A549 (cell line): Measurements from ENCODE around the gene PIK3CA. TPM values are rescaled to one million over a fixed set of nuclear protein-coding genes. Genes with fewer than 3 reads are reported as not detected.

Experiments
- ATAC-seq, 2 experiments: fragments of 200-7000 bp in 1 of 2; fragments of >200 bp in 1 of 2; cut with Nextera tagmentation in 1 of 2; cut with Tn5 transposase in 1 of 2; 3 replicates each; pipeline versions ENCODE4 v1.8.0 to v1.9.1; 2018 to 2020; ENCODE audit warnings: mild to moderate bottlenecking in 1 of 2, moderate library complexity in 1 of 2
- CTCF ChIA-PET: fragments of 300-600 bp; sonication (Branson Sonifier 250); formaldehyde crosslinking; extraction: SDS; loops from one replicate; lab custom pipeline; 2021; ENCODE audit warnings: antibody characterized with exemption, inconsistent platforms; lab: Yijun Ruan, JAX
- POLR2A ChIA-PET: fragments of 350-600 bp; formaldehyde crosslinking; extraction: SDS; loops from one replicate; lab custom pipeline; 2021; ENCODE audit warnings: antibody characterized with exemption, inconsistent platforms; lab: Yijun Ruan, JAX
- DNase-seq, 2 experiments: peaks; one replicate each; pipeline versions ENCODE4 v3.0.0 to v3.0.0-alpha.2; 2011 to 2016; ENCODE audit warnings: low read depth in 1 of 2, low spot score in 1 of 2
- FAIRE-seq: peaks from 2 replicates; lab custom pipeline; 2011; peaks lifted over from hg19 to GRCh38; lab: Jason Lieb, UNC
- H3K27ac ChIP-seq, 2 experiments: fragments of >200 bp; sonication (Bioruptor Twin); formaldehyde crosslinking; 3 replicates each; pipeline ENCODE4 v1.5.1; 2016 to 2017
- H3K4me1 ChIP-seq: fragments of >200 bp; sonication (Bioruptor Twin); formaldehyde crosslinking; 3 replicates; pipeline ENCODE4 v1.6.1; 2016
- H3K4me2 ChIP-seq: fragments of >200 bp; sonication (Bioruptor Twin); formaldehyde crosslinking; 3 replicates; pipeline ENCODE4 v1.6.1; 2016
- H3K4me3 ChIP-seq: fragments of >200 bp; sonication (Bioruptor Twin); formaldehyde crosslinking; 3 replicates; pipeline ENCODE4 v1.5.1; 2016
- H3K9me3 ChIP-seq: fragments of >200 bp; sonication (Bioruptor Twin); formaldehyde crosslinking; 3 replicates; pipeline ENCODE4 v1.6.1; 2016
- BHLHE40 ChIP-seq: IDR thresholded peaks from 2 replicates; pipeline ENCODE4 v1.6.1; 2012; ENCODE audit warnings: low read depth, low read length, inconsistent platforms
- CBX2 ChIP-seq: fragments of 200-600 bp; sonication (generic); IDR thresholded peaks from 2 replicates; pipeline ENCODE4 v1.6.1; 2016; ENCODE audit warnings: low read depth, mild to moderate bottlenecking, borderline replicate concordance
- CEBPB ChIP-seq, 2 experiments: fragments of >200 bp in 1 of 2; sonication (Bioruptor Twin) in 1 of 2; formaldehyde crosslinking in 1 of 2; IDR thresholded peaks; 2 replicates each; pipeline ENCODE4 v1.6.1; 2012 to 2016
- CHD4 ChIP-seq: fragments of 200-600 bp; sonication (generic); IDR thresholded peaks from 2 replicates; pipeline ENCODE4 v1.6.1; 2016; ENCODE audit warnings: antibody characterized with exemption, mild to moderate bottlenecking, borderline replicate concordance
- EHF ChIP-seq: fragments of 250-450 bp; sonication (Bioruptor Pico); IDR thresholded peaks from 2 replicates; pipeline ENCODE4 v1.5.0; 2020; ENCODE audit warnings: mild to moderate bottlenecking
- EHMT2 ChIP-seq: fragments of 200-600 bp; sonication (generic); IDR thresholded peaks from 2 replicates; pipeline ENCODE4 v1.6.1; 2016; ENCODE audit warnings: antibody characterized with exemption, low read depth, mild to moderate bottlenecking, moderate library complexity
- ESRRA ChIP-seq: fragments of 150-350 bp; IDR thresholded peaks from 2 replicates; pipeline ENCODE4 v1.6.1; 2014; ENCODE audit warnings: mild to moderate bottlenecking, low read length, borderline replicate concordance
- FOSL2 ChIP-seq, 2 experiments: fragments of 450-650 bp in 1 of 2; fragments of >200 bp in 1 of 2; sonication (Bioruptor Twin) in 1 of 2; formaldehyde crosslinking; IDR thresholded peaks; 2 replicates each; pipeline versions ENCODE4 v1.5.0 to v1.6.1; 2016 to 2020; ENCODE audit warnings: mild to moderate bottlenecking in 1 of 2, moderate library complexity in 1 of 2
- HEYL ChIP-seq: fragments of 250-450 bp; sonication (Bioruptor Pico); IDR thresholded peaks from 2 replicates; pipeline ENCODE4 v1.8.0; 2021; ENCODE audit warnings: mild to moderate bottlenecking, moderate library complexity
- HOXA7 ChIP-seq: fragments of 250-450 bp; sonication (Bioruptor Pico); IDR thresholded peaks from 2 replicates; pipeline ENCODE4 v1.5.0; 2020; ENCODE audit warnings: mild to moderate bottlenecking, moderate library complexity
- HOXB13 ChIP-seq: fragments of 250-450 bp; sonication (Bioruptor Pico); IDR thresholded peaks from 2 replicates; pipeline ENCODE4 v1.5.0; 2020; ENCODE audit warnings: low read depth, mild to moderate bottlenecking, moderate library complexity
- JUNB ChIP-seq: fragments of >200 bp; sonication (Bioruptor Twin); formaldehyde crosslinking; IDR thresholded peaks from 2 replicates; pipeline ENCODE4 v1.6.1; 2016
- KDM1A ChIP-seq: fragments of 200-600 bp; sonication (generic); IDR thresholded peaks from 2 replicates; pipeline ENCODE4 v1.6.1; 2016; ENCODE audit warnings: low read depth, mild to moderate bottlenecking
- KDM5A ChIP-seq: fragments of 200-600 bp; sonication (generic); IDR thresholded peaks from 2 replicates; pipeline ENCODE4 v1.6.1; 2016; ENCODE audit warnings: antibody characterized with exemption, mild to moderate bottlenecking
- MAZ ChIP-seq: fragments of 150-350 bp; IDR thresholded peaks from 2 replicates; pipeline ENCODE4 v1.6.1; 2014; ENCODE audit warnings: antibody characterized with exemption, low read depth, low read length, borderline replicate concordance
- PHF8 ChIP-seq: fragments of 200-600 bp; sonication (generic); IDR thresholded peaks from 2 replicates; pipeline ENCODE4 v1.6.1; 2016; ENCODE audit warnings: low read depth, mild to moderate bottlenecking, antibody characterized with exemption, moderate library complexity, borderline replicate concordance
- POLR2AphosphoS2 ChIP-seq: conservative IDR thresholded peaks from 2 replicates; pipeline ENCODE4 v1.6.1; 2012; ENCODE audit warnings: low read length, improper control_type of control experiment, inconsistent platforms
- RAD21 ChIP-seq, 2 experiments: fragments of >200 bp in 1 of 2; sonication (Bioruptor Twin) in 1 of 2; formaldehyde crosslinking in 1 of 2; IDR thresholded peaks in 1 of 2; conservative IDR thresholded peaks in 1 of 2; 2 replicates in 1 of 2; 3 replicates in 1 of 2; pipeline ENCODE4 v1.6.1; 2012 to 2018; ENCODE audit warnings: inconsistent platforms in 1 of 2
- RARB ChIP-seq: fragments of 250-450 bp; sonication (Bioruptor Pico); IDR thresholded peaks from 2 replicates; pipeline ENCODE4 v1.8.0; 2021; ENCODE audit warnings: mild to moderate bottlenecking, moderate library complexity
- RCOR1 ChIP-seq: fragments of 150-350 bp; IDR thresholded peaks from 2 replicates; pipeline ENCODE4 v1.6.1; 2014; ENCODE audit warnings: antibody characterized with exemption, low read length, low read depth
- RFX5 ChIP-seq: fragments of 450-650 bp; IDR thresholded peaks from 2 replicates; pipeline ENCODE4 v1.7.1; 2014; ENCODE audit warnings: antibody characterized with exemption, mild to moderate bottlenecking, moderate library complexity
- RNF2 ChIP-seq: fragments of 200-600 bp; sonication (generic); IDR thresholded peaks from 2 replicates; pipeline ENCODE4 v1.6.1; 2016; ENCODE audit warnings: low read depth, mild to moderate bottlenecking, antibody characterized with exemption, moderate library complexity, borderline replicate concordance
- SREBF2 ChIP-seq: fragments of 450-650 bp; IDR thresholded peaks from 2 replicates; pipeline ENCODE4 v1.6.1; 2014; ENCODE audit warnings: mild to moderate bottlenecking, moderate library complexity
- TP53 ChIP-seq: fragments of 250-450 bp; sonication (Bioruptor Pico); IDR thresholded peaks from 2 replicates; pipeline ENCODE4 v1.5.0; 2021; ENCODE audit warnings: mild to moderate bottlenecking, moderate library complexity
- ZC3H11A ChIP-seq: fragments of 450-650 bp; IDR thresholded peaks from 2 replicates; pipeline ENCODE4 v1.6.1; 2014; ENCODE audit warnings: antibody characterized with exemption, mild to moderate bottlenecking
- ZFP36 ChIP-seq: fragments of 450-650 bp; IDR thresholded peaks from 2 replicates; pipeline ENCODE4 v1.6.1; 2014; ENCODE audit warnings: borderline replicate concordance; ENCODE audit not compliant: partially characterized antibody
- WGBS: methylation state at CpG from one replicate; pipeline ENCODE4 v1.1.6; 2017; ENCODE audit errors: missing lambda C conversion rate; 5-methylcytosine and 5-hydroxymethylcytosine counted together
- polyA plus RNA-seq, 4 experiments: library from polyadenylated mRNA; depleted of rRNA in 3 of 4; stranded (reverse); fragments of >200 nt; fragmentation: RNase III in 1 of 4; extraction: RNeasy Plus Mini Kit Qiagen cat#74134 plus additional on column Dnase treatment in 1 of 4; gene quantifications; 2 replicates in 3 of 4; 3 replicates in 1 of 4; pipeline ENCODE4 v1.2.3, GENCODE V29; 2011 to 2017
- TF ChIP-seq, protein P1 (sequence below): fragments of 200-600 bp; sonication (generic); IDR thresholded peaks from 2 replicates; pipeline ENCODE4 v1.6.1; 2016; ENCODE audit warnings: antibody characterized with exemption, mild to moderate bottlenecking, moderate library complexity
- TF ChIP-seq, protein P2 (sequence below): fragments of >200 bp; sonication (Bioruptor Twin); formaldehyde crosslinking; IDR thresholded peaks from 2 replicates; pipeline ENCODE4 v1.6.1; 2016

Gene PIK3CA
- polyA plus RNA-seq, 2 of the 4 experiments (the other 2 are of a cell fraction): 6.2 to 10.3 TPM

DNA sequence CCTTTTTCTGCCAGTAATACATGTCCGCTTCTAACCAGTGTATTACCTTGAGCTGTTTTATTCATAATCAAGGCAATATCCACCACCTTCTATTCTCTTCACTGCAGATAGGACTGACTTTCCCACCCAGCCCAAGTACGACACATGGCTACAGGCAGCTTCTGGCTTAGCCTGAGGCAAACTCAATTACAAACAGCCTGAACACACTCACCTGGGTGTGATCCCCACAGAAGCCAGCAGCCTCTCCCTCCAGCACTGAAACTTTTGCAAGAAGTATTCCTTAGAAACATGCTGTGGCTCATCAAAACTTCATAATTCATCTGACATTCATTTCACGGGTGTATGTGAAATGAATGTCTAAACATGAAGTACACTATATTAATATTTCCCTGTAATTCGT, 116.3 kb downstream of the PIK3CA start:
- Histone ChIP-seq H3K9me3 (peaks cover 7% of the 10 kb centered on the region; the same call in 1 of the 3 replicates), H3K4me2 (no peak overlapping the region), H3K27ac (no peak overlapping the region), H3K4me1 (no peaks in the 10 kb centered on the region), H3K4me3 (no peak overlapping the region)
- WGBS: 44% methylated on average over 4 of the region's 4 CpGs
- POLR2A ChIA-PET: no interaction called here
- DNase-seq: no peak
- no peak for ATAC-seq
- no peak for FAIRE-seq
- CTCF ChIA-PET: no interaction called here
- TF ChIP-seq ZFP36 (no peak), POLR2AphosphoS2 (no peak), SREBF2 (no peak), KDM5A (no peak), FOSL2 (IDR thresholded peaks at IDR 0.05) (no peak), FOSL2 (CRISPR knock-in tag; IDR thresholded peaks at IDR 0.05) (no peak), KDM1A (no peak), JUNB (no peak), MAZ (no peak), ESRRA (no peak), CBX2 (no peak), PHF8 (no peak), BHLHE40 (no peak), HEYL (CRISPR knock-in tag) (no peak), RARB (CRISPR knock-in tag) (no peak)
- TF ChIP-seq, protein P1, sequence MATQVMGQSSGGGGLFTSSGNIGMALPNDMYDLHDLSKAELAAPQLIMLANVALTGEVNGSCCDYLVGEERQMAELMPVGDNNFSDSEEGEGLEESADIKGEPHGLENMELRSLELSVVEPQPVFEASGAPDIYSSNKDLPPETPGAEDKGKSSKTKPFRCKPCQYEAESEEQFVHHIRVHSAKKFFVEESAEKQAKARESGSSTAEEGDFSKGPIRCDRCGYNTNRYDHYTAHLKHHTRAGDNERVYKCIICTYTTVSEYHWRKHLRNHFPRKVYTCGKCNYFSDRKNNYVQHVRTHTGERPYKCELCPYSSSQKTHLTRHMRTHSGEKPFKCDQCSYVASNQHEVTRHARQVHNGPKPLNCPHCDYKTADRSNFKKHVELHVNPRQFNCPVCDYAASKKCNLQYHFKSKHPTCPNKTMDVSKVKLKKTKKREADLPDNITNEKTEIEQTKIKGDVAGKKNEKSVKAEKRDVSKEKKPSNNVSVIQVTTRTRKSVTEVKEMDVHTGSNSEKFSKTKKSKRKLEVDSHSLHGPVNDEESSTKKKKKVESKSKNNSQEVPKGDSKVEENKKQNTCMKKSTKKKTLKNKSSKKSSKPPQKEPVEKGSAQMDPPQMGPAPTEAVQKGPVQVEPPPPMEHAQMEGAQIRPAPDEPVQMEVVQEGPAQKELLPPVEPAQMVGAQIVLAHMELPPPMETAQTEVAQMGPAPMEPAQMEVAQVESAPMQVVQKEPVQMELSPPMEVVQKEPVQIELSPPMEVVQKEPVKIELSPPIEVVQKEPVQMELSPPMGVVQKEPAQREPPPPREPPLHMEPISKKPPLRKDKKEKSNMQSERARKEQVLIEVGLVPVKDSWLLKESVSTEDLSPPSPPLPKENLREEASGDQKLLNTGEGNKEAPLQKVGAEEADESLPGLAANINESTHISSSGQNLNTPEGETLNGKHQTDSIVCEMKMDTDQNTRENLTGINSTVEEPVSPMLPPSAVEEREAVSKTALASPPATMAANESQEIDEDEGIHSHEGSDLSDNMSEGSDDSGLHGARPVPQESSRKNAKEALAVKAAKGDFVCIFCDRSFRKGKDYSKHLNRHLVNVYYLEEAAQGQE: no peak
- TF ChIP-seq, protein P2, sequence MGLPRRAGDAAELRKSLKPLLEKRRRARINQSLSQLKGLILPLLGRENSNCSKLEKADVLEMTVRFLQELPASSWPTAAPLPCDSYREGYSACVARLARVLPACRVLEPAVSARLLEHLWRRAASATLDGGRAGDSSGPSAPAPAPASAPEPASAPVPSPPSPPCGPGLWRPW: no peak

DNA sequence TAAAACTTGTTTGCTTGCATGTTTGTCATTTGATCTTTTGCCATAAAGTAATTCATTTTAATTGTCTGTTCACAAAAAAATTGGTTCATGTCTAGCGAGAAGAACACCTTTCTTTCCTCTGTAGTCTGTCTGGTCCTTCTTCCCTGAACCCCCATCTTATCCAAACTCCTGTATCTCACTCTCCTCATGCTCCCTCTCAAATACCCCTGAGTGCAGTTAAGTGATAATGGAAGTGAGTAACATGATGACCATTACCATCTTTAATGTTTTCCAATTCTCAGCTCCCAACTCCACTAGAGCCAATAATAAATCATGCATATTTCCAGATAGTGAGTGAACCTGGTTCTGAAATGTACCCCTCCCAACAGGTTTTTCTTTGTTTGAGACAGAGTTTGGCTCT, 116.9 kb downstream of the PIK3CA start:
- FAIRE-seq (no peak), DNase-seq (no peak), ATAC-seq (no peak)
- POLR2A ChIA-PET: no interaction called here
- no peak overlapping the region for H3K27ac ChIP-seq
- H3K4me1 ChIP-seq: no peaks in the 10 kb centered on the region
- H3K4me3 ChIP-seq: no peak overlapping the region
- peaks cover 4% of the 10 kb centered on the region; the same call in 1 of the 3 replicates for H3K9me3 ChIP-seq
- WGBS: 27% methylated on average over 1 of the region's 1 CpG
- TF ChIP-seq RARB (CRISPR knock-in tag) (no peak), ZC3H11A (no peak), CEBPB (IDR thresholded peaks at IDR 0.05) (no peak), EHMT2 (no peak), HOXB13 (no peak), RNF2 (no peak), HOXA7 (no peak), RCOR1 (no peak), EHF (no peak), RAD21 (conservative IDR thresholded peaks at IDR 0.05 in 1 of 2, IDR thresholded peaks at IDR 0.05 in 1 of 2) (no peak), HEYL (CRISPR knock-in tag) (no peak), TP53 (CRISPR knock-in tag) (no peak), RFX5 (no peak), CHD4 (no peak)
- no peak overlapping the region for H3K4me2 ChIP-seq
- CTCF ChIA-PET: interaction anchor here (1.7 kb wide), 1 partner anchor 116 kb away, joined by 5 read pairs; the partner anchor contains the start of gene PIK3CA
